BJ (cell line): ENCODE data around the gene MINDY3. TPM values are rescaled to one million over a fixed set of nuclear protein-coding genes. Genes with fewer than 3 reads are reported as not detected.
A peak's percentile ranks its signal among the peaks of the same experiment; 100 is the strongest.

Experiments
- CTCF ChIA-PET: fragments of 350-600 bp; formaldehyde crosslinking; extraction: SDS; loops from one replicate; lab custom pipeline; 2021; ENCODE audit warnings: antibody characterized with exemption, inconsistent platforms; lab: Yijun Ruan, JAX
- POLR2A ChIA-PET: fragments of 300-600 bp; sonication (Branson Sonifier 250); formaldehyde crosslinking; extraction: SDS; loops from one replicate; lab custom pipeline; 2021; ENCODE audit warnings: antibody characterized with exemption; lab: Charles Lee
- DNase-seq: peaks from one replicate; pipeline ENCODE4 v3.0.0-alpha.2; 2011; ENCODE audit warnings: low read depth
- H3K27me3 ChIP-seq: 2 replicates; pipeline ENCODE4 v1.6.0; 2011; ENCODE audit warnings: low read length; ENCODE audit not compliant: control insufficient read depth, insufficient read depth
- H3K36me3 ChIP-seq: 2 replicates; pipeline ENCODE4 v1.5.1; 2011; ENCODE audit warnings: low read length; ENCODE audit not compliant: control insufficient read depth, insufficient read depth
- H3K4me3 ChIP-seq: 2 replicates; pipeline ENCODE4 v1.5.1; 2011; ENCODE audit warnings: low read depth, mild to moderate bottlenecking, control low read depth, low read length
- polyA plus RNA-seq: library from polyadenylated mRNA; depleted of rRNA; stranded (reverse); fragments of >200 nt; gene quantifications from 2 replicates; pipeline ENCODE4 v1.2.3, GENCODE V29; 2011
- TF ChIP-seq, protein P1 (sequence below): IDR thresholded peaks from 2 replicates; pipeline ENCODE4 v1.5.1; 2011; ENCODE audit warnings: low read depth, mild to moderate bottlenecking, control low read depth, inconsistent platforms, low read length, moderate library complexity; ENCODE audit not compliant: insufficient read depth

Gene MINDY3
- polyA plus RNA-seq, 1 experiment = 11.9 TPM

DNA sequence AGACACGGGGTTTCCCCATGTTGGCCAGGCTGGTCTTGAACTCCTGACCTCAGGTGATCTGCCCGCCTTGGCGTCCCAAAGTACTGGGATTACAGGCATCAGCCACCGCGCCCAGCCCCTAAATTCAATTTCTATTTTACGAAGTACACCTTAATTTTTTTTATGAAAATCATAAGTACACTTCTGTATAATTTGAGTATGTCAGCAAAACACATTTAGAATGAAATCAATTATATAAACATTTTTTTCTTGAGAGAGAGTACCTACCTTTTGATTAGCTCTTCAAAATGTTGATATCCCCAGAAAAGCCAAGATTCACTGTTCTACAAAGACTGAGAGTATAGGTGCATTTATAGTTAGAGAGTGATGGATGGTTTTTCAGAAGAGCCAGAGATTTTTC is 120.0 kb downstream of the MINDY3 start:
- Histone ChIP-seq H3K4me3 (no peak overlapping the region), H3K27me3 (peaks cover 2% of the 10 kb centered on the region; the same call in 1 of the 2 replicates), H3K36me3 (no peaks in the 10 kb centered on the region)
- TF ChIP-seq, protein P1, sequence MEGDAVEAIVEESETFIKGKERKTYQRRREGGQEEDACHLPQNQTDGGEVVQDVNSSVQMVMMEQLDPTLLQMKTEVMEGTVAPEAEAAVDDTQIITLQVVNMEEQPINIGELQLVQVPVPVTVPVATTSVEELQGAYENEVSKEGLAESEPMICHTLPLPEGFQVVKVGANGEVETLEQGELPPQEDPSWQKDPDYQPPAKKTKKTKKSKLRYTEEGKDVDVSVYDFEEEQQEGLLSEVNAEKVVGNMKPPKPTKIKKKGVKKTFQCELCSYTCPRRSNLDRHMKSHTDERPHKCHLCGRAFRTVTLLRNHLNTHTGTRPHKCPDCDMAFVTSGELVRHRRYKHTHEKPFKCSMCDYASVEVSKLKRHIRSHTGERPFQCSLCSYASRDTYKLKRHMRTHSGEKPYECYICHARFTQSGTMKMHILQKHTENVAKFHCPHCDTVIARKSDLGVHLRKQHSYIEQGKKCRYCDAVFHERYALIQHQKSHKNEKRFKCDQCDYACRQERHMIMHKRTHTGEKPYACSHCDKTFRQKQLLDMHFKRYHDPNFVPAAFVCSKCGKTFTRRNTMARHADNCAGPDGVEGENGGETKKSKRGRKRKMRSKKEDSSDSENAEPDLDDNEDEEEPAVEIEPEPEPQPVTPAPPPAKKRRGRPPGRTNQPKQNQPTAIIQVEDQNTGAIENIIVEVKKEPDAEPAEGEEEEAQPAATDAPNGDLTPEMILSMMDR = no peak
- CTCF ChIA-PET = interaction anchor here (0.6 to 1.0 kb wide), 3 partner anchors 10 to 306 kb away, joined by 3 read pairs; no protein-coding TSS in a partner anchor
- DNase-seq = no peak
- POLR2A ChIA-PET = no interaction called here

DNA sequence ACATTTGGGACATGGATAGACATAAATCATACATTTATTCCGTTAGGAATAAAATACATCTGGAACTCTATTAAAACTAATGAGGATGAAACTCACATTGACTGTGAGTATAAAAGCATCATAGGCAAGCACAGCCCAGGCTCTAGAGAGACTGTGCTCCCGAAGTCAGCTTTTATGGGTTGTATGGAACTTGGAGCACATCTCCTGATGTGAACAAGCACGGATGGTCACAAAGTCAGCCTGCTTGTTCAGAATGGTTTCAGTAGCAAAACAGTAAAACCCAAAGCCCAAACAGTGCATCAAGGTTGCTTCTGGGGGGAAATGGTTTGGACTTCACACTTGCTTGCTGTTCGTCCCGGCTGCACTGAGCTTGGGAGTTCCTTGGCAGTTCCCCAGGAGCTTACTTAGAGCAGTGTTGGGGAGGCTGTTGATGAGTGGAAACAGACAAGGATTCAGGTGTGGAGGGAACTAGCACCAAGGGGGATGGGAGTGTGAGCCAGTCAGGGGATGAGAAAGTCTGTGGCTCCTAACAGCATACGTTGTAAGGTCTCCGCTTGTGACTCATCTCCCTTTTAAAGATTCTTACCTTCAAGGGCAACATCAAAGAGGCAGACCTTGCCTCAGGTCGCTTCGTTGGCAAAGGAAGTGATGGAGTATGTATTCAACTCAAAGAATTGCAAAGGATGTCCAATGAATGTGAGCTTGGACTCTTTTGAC is 120.9 kb downstream of the MINDY3 start:
- no peak overlapping the region for H3K4me3 ChIP-seq
- H3K27me3 ChIP-seq = peaks cover 2% of the 10 kb centered on the region
- ChIA-PET POLR2A (no interaction called here), CTCF (interaction anchor here (0.5 to 1.3 kb wide), 7 partner anchors 11 to 940 kb away, joined by 3 to 5 read pairs (median 3); partner anchors contain the start of gene ITGA8)
- H3K36me3 ChIP-seq = no peaks in the 10 kb centered on the region
- no peak for DNase-seq
- TF ChIP-seq, protein P1 = no peak

DNA sequence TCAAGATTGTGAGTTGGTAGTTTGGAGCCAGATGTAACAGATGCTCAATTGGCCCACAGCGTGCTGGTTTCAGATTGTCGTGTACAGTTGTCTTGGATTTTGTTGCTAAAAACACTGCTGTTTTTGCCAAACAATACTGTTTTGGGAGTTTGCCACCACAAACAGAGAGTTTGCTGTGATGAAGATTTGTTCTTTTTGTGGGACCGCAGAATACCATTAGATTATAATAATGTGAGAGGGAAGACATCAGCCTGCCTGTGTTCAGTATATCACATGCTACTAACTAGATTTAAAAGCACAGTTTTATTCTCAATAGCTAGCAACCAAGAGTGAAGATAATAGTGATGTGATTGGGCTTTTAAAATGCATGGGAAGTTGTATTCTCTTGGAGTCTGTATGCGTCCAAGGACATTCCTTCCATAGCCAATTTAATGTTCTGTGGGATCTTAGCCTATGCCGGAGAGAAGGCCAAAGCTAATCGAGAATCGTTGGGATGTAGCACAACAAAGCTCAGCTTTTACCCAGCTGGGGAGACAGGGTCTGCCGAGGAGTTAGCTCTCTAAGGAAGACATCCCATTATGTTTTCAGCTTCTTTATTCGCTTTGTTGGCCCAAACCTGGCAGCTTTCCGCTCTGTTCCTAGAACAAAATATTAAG is 121.9 kb downstream of the MINDY3 start:
- POLR2A ChIA-PET = no interaction called here
- peak; percentile 51 for DNase-seq

DNA sequence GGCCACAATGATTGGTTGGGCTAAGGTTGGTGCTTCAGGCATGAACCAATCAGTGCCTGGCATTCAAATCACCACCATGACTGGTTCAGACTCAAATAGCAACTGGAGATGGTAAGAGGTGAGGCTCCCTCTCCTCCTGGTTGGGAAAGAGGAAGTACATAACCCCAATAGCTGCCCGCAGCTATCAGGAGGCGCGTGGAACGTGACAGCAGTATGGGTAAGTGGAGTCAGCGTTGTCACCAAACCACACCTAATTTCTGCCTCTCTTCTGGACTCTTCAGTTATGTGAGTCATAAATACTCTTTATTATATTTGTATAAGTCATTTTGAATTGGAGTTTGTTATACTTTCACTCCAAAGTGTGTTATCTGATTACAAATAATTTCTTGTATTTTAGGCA is 122.7 kb downstream of the MINDY3 start:
- Histone ChIP-seq H3K4me3 (no peak overlapping the region), H3K27me3 (peaks cover 2% of the 10 kb centered on the region), H3K36me3 (no peaks in the 10 kb centered on the region)
- ChIA-PET POLR2A (no interaction called here), CTCF (interaction anchor here (0.9 kb wide), 1 partner anchor 304 kb away, joined by 3 read pairs; no protein-coding TSS in a partner anchor)
- TF ChIP-seq, protein P1 = no peak
- no peak for DNase-seq

More for the DNA sequence above, 121.9 kb downstream of the MINDY3 start:
- H3K27me3 ChIP-seq = peaks cover 2% of the 10 kb centered on the region
- no peak overlapping the region for H3K4me3 ChIP-seq
- CTCF ChIA-PET = interaction anchor here (0.9 to 1.3 kb wide), 4 partner anchors 13 to 305 kb away, joined by 3 to 5 read pairs (median 3); partner anchors contain the start of gene ITGA8
- TF ChIP-seq, protein P1 = no peak
- no peaks in the 10 kb centered on the region for H3K36me3 ChIP-seq

DNA sequence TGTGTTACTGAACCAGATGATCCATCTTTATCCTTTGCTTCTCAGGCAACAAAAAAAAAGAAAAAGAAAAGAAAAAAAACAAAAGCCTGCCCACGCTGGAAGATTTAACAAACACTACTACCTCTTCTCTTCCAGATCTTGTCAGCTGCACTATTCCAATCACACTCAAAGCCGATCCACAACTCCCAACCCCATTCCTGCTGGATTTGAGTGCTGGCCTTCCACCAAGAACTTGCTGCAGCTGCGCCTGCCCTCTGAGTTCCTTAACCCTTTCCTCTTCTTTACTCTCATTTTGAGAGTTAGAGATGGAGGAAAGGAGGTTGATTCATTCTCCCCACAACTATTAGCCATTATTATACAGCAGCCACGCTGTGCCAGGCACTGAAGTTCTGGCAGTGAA is 124.5 kb downstream of the MINDY3 start:
- Histone ChIP-seq H3K27me3 (peaks cover 2% of the 10 kb centered on the region), H3K4me3 (no peak overlapping the region), H3K36me3 (no peaks in the 10 kb centered on the region)
- TF ChIP-seq, protein P1 = no peak
- ChIA-PET CTCF (interaction anchor here (1.0 to 1.5 kb wide), 3 partner anchors 9 to 308 kb away, joined by 3 to 5 read pairs (median 3); no protein-coding TSS in a partner anchor), POLR2A (no interaction called here)
- no peak for DNase-seq
